HepG2 (cell line): ENCODE data around the gene ANKZF1. TPM values are rescaled to one million over a fixed set of nuclear protein-coding genes. Genes with fewer than 3 reads are reported as not detected.
A peak's percentile ranks its signal among the peaks of the same experiment; 100 is the strongest.

ENCODE experiments used
- E2F5 ChIP-seq: sonication (generic); formaldehyde crosslinking; conservative IDR thresholded peaks from 2 replicates; pipeline ENCODE4 v1.4.0; 2020; ENCODE audit warnings: missing genetic modification reagents
- ELF4 ChIP-seq: sonication (generic); formaldehyde crosslinking; IDR thresholded peaks from 2 replicates; pipeline ENCODE4 v1.5.0; 2020; ENCODE audit warnings: missing genetic modification reagents, mild to moderate bottlenecking, moderate library complexity, borderline replicate concordance
- GZF1 ChIP-seq: sonication (generic); formaldehyde crosslinking; IDR thresholded peaks from 2 replicates; pipeline ENCODE4 v1.5.1; 2020; ENCODE audit warnings: mild to moderate bottlenecking, missing genetic modification reagents
- HOXA7 ChIP-seq: sonication (generic); formaldehyde crosslinking; IDR thresholded peaks from 2 replicates; pipeline ENCODE4 v1.8.1; 2022; ENCODE audit warnings: mild to moderate bottlenecking, missing genetic modification reagents, moderate library complexity
- JARID2 ChIP-seq: sonication (generic); formaldehyde crosslinking; IDR thresholded peaks from 2 replicates; pipeline ENCODE4 v1.8.1; 2023; ENCODE audit warnings: missing genetic modification reagents, inconsistent platforms; ENCODE audit not compliant: insufficient replicate concordance
- MLLT10 ChIP-seq: sonication (generic); formaldehyde crosslinking; IDR thresholded peaks from 2 replicates; pipeline ENCODE4 v1.4.0; 2020; ENCODE audit warnings: missing genetic modification reagents
- MYNN ChIP-seq: sonication (generic); formaldehyde crosslinking; IDR thresholded peaks from 2 replicates; pipeline ENCODE4 v1.4.0; 2020; ENCODE audit warnings: mild to moderate bottlenecking, low read depth, missing genetic modification reagents
- NRL ChIP-seq: sonication (generic); formaldehyde crosslinking; IDR thresholded peaks from 2 replicates; pipeline ENCODE4 v1.5.0; 2020; ENCODE audit warnings: missing genetic modification reagents, mild to moderate bottlenecking, moderate library complexity, borderline replicate concordance
- RAD51 ChIP-seq: fragments of 450-650 bp; IDR thresholded peaks from 2 replicates; pipeline ENCODE4 v1.6.1; 2016; ENCODE audit warnings: borderline replicate concordance
- RCOR2 ChIP-seq: IDR thresholded peaks from 2 replicates; pipeline ENCODE4 v1.6.1; 2016; ENCODE audit warnings: missing biosample characterization, missing genetic modification reagents
- SMAD1 ChIP-seq: sonication (generic); formaldehyde crosslinking; IDR thresholded peaks from 2 replicates; pipeline ENCODE4 v1.4.0; 2020; ENCODE audit warnings: missing genetic modification reagents, low read depth, mild to moderate bottlenecking, borderline replicate concordance
- SRSF1 ChIP-seq: fragments of 200-400 bp; formaldehyde crosslinking; optimal IDR thresholded peaks from 2 replicates; pipeline ENCODE3; 2017; ENCODE audit warnings: mild to moderate bottlenecking, low read depth, low read length, moderate library complexity
- TCF7 ChIP-seq: sonication (generic); IDR thresholded peaks from 2 replicates; pipeline ENCODE4 v1.6.1; 2016; ENCODE audit warnings: antibody characterized with exemption, low read depth
- ZBTB20 ChIP-seq: sonication (generic); formaldehyde crosslinking; IDR thresholded peaks from 2 replicates; pipeline ENCODE4 v1.8.1; 2023; ENCODE audit warnings: missing genetic modification reagents, low read depth, mild to moderate bottlenecking, borderline replicate concordance
- ZIK1 ChIP-seq: sonication (generic); formaldehyde crosslinking; IDR thresholded peaks from 2 replicates; pipeline ENCODE4 v1.5.0; 2020; ENCODE audit warnings: mild to moderate bottlenecking, low read depth, missing genetic modification reagents, borderline replicate concordance
- ZNF605 ChIP-seq: sonication (generic); formaldehyde crosslinking; IDR thresholded peaks from 2 replicates; pipeline ENCODE4 v1.8.0; 2022; ENCODE audit warnings: mild to moderate bottlenecking, missing genetic modification reagents
- ZNF788 ChIP-seq: sonication (generic); formaldehyde crosslinking; IDR thresholded peaks from 2 replicates; pipeline ENCODE4 v1.5.0; 2020; ENCODE audit warnings: mild to moderate bottlenecking, missing genetic modification reagents, borderline replicate concordance
- polyA plus RNA-seq, 8 experiments: library from polyadenylated mRNA; depleted of rRNA in 3 of 8; stranded (reverse) in 7 of 8; unstranded in 1 of 8; fragments of >200 nt; fragmentation: Illumina TruSeq in 4 of 8; extraction: Trizol in 4 of 8; gene quantifications; 2 replicates each; pipeline versions ENCODE4 v1.2.1 to v1.2.3, GENCODE V29; 2011 to 2016; ENCODE audit warnings: low read depth in 4 of 8, missing spikeins in 1 of 8, mixed read lengths in 1 of 8; ENCODE audit not compliant: insufficient read depth in 1 of 8
- total RNA-seq, 5 experiments: library from RNA; depleted of rRNA; stranded (reverse); fragments of >200 nt; fragmentation: Illumina TruSeq; extraction: Trizol; gene quantifications; 2 replicates each; pipeline ENCODE4 v1.2.3, GENCODE V29; 2016; ENCODE audit warnings: low read depth in 1 of 5
- TF ChIP-seq, protein P1 (sequence below): sonication (generic); formaldehyde crosslinking; IDR thresholded peaks from 2 replicates; pipeline ENCODE4 v1.4.0; 2020; ENCODE audit warnings: mild to moderate bottlenecking, missing genetic modification reagents
- TF ChIP-seq, protein P2 (sequence below): sonication (generic); formaldehyde crosslinking; IDR thresholded peaks from 2 replicates; pipeline ENCODE4 v1.5.1; 2020; ENCODE audit warnings: missing genetic modification reagents, mild to moderate bottlenecking, borderline replicate concordance

The ANKZF1 gene
- total and polyA plus RNA-seq, 2 of the 13 experiments (the other 11 are each of a cell fraction or from before 2014, with no cell fraction given) = 25.3 to 128 TPM

GRCh38 chr2:219218732-219219701 lies 10.6 kb upstream of the ANKZF1 start, which contains the start of gene ABCB6 (continued):
- no peak for TF ChIP-seq MLLT10 (CRISPR knock-in tag)
- TF ChIP-seq, protein P1, sequence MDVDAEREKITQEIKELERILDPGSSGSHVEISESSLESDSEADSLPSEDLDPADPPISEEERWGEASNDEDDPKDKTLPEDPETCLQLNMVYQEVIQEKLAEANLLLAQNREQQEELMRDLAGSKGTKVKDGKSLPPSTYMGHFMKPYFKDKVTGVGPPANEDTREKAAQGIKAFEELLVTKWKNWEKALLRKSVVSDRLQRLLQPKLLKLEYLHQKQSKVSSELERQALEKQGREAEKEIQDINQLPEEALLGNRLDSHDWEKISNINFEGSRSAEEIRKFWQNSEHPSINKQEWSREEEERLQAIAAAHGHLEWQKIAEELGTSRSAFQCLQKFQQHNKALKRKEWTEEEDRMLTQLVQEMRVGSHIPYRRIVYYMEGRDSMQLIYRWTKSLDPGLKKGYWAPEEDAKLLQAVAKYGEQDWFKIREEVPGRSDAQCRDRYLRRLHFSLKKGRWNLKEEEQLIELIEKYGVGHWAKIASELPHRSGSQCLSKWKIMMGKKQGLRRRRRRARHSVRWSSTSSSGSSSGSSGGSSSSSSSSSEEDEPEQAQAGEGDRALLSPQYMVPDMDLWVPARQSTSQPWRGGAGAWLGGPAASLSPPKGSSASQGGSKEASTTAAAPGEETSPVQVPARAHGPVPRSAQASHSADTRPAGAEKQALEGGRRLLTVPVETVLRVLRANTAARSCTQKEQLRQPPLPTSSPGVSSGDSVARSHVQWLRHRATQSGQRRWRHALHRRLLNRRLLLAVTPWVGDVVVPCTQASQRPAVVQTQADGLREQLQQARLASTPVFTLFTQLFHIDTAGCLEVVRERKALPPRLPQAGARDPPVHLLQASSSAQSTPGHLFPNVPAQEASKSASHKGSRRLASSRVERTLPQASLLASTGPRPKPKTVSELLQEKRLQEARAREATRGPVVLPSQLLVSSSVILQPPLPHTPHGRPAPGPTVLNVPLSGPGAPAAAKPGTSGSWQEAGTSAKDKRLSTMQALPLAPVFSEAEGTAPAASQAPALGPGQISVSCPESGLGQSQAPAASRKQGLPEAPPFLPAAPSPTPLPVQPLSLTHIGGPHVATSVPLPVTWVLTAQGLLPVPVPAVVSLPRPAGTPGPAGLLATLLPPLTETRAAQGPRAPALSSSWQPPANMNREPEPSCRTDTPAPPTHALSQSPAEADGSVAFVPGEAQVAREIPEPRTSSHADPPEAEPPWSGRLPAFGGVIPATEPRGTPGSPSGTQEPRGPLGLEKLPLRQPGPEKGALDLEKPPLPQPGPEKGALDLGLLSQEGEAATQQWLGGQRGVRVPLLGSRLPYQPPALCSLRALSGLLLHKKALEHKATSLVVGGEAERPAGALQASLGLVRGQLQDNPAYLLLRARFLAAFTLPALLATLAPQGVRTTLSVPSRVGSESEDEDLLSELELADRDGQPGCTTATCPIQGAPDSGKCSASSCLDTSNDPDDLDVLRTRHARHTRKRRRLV (CRISPR knock-in tag) = peak; percentile 97
- TF ChIP-seq E2F5 (CRISPR knock-in tag) = peak; percentile 95
- no peak for TF ChIP-seq TCF7
- TF ChIP-seq ZBTB20 (CRISPR knock-in tag) = peak; percentile 92
- TF ChIP-seq ZNF605 (CRISPR knock-in tag) = peak; percentile 82; the same call in 1 of the 2 replicates
- TF ChIP-seq, protein P2, sequence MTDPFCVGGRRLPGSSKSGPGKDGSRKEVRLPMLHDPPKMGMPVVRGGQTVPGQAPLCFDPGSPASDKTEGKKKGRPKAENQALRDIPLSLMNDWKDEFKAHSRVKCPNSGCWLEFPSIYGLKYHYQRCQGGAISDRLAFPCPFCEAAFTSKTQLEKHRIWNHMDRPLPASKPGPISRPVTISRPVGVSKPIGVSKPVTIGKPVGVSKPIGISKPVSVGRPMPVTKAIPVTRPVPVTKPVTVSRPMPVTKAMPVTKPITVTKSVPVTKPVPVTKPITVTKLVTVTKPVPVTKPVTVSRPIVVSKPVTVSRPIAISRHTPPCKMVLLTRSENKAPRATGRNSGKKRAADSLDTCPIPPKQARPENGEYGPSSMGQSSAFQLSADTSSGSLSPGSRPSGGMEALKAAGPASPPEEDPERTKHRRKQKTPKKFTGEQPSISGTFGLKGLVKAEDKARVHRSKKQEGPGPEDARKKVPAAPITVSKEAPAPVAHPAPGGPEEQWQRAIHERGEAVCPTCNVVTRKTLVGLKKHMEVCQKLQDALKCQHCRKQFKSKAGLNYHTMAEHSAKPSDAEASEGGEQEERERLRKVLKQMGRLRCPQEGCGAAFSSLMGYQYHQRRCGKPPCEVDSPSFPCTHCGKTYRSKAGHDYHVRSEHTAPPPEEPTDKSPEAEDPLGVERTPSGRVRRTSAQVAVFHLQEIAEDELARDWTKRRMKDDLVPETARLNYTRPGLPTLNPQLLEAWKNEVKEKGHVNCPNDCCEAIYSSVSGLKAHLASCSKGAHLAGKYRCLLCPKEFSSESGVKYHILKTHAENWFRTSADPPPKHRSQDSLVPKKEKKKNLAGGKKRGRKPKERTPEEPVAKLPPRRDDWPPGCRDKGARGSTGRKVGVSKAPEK = peak; percentile 93; the same call in 1 of the 2 replicates
- TF ChIP-seq SMAD1 (CRISPR knock-in tag) = peak; percentile 79
- peak; percentile 97 for TF ChIP-seq NRL (CRISPR knock-in tag)
- TF ChIP-seq RAD51 = peak; percentile 95
- TF ChIP-seq GZF1 (CRISPR knock-in tag) = peak; percentile 92; the same call in 1 of the 2 replicates
- peak; percentile 99 for TF ChIP-seq ZIK1 (CRISPR knock-in tag)
- TF ChIP-seq ZNF788 (CRISPR knock-in tag) = peak; percentile 87; the same call in 1 of the 2 replicates
- 0 out of 2 replicates have a peak, but pooled peaks have one; percentile 37 for TF ChIP-seq RCOR2
- TF ChIP-seq MYNN (CRISPR knock-in tag) = no peak
- no peak; the same call in 1 of the 2 replicates for TF ChIP-seq HOXA7
- TF ChIP-seq ELF4 (CRISPR knock-in tag) = no peak
- no peak for TF ChIP-seq JARID2
- peak; percentile 67 for TF ChIP-seq SRSF1
